Stimulated activated CD8-positive, alpha-beta memory T cell treated with anti-CD3 and anti-CD28 coated beads, Interleukin-12 subunit alpha, Interleukin-12 subunit beta, amount 100 ng/mL, for 24 hours (primary cell): Measurements from ENCODE around the gene TP53AIP1.

Source experiments
- DNase-seq: peaks from one replicate; pipeline ENCODE4 v3.0.0-alpha.2; 2020; ENCODE audit errors: extremely low read depth

TP53AIP1 gene

GRCh38 chr11:128890543-128891368 is 51.9 kb downstream of the TP53AIP1 start, which contains the start of gene KCNJ5:
KCNJ5 (plus strand) TSS chr11:128891356; CDS start chr11:128911274, 19,918 bp downstream.
- DNase-seq = no peak

- DNase-seq = no peak
These were observed 52.5 kb downstream of the TP53AIP1 start for GRCh38 chr11:128890216-128890542.

- no peak for DNase-seq
These were observed 52.9 kb downstream of the TP53AIP1 start for GRCh38 chr11:128889657-128890213.

GRCh38 chr11:128888034-128888985 is 54.4 kb downstream of the TP53AIP1 start:
- DNase-seq = no peak

GRCh38 chr11:128886406-128887124 is 56.1 kb downstream of the TP53AIP1 start:
- DNase-seq = no peak
